Choroid plexus epithelial cell (primary cell): ENCODE results near the gene TMPRSS11D.
A peak's percentile ranks its signal among the peaks of the same experiment; 100 is the strongest.

Source experiments
- DNase-seq: peaks from one replicate; pipeline ENCODE4 v3.0.0-alpha.2; 2010; ENCODE audit warnings: low read depth
- H3K4me3 ChIP-seq: 2 replicates; pipeline ENCODE4 v1.5.1; 2011; ENCODE audit warnings: low read depth, mild to moderate bottlenecking, control low read depth, low read length, moderate library complexity
- CTCF ChIP-seq: conservative IDR thresholded peaks from 2 replicates; pipeline ENCODE4 v1.5.1; 2011; ENCODE audit warnings: low read depth, mild to moderate bottlenecking, control low read depth, inconsistent platforms, low read length, moderate library complexity

The TMPRSS11D gene

GRCh38 chr4:67785528-67785927, 98.3 kb downstream of the TMPRSS11D start:
- H3K4me3 ChIP-seq: no peak overlapping the region
- peak; percentile 4 for DNase-seq
- TF ChIP-seq CTCF: no peak

GRCh38 chr4:67779631-67780030, 104.2 kb downstream of the TMPRSS11D start:
- H3K4me3 ChIP-seq: no peak overlapping the region
- no peak for TF ChIP-seq CTCF
- no peak for DNase-seq

- TF ChIP-seq CTCF: no peak
These were observed 107.1 kb downstream of the TMPRSS11D start for GRCh38 chr4:67776746-67777145.

More at GRCh38 chr4:67776746-67777145, 107.1 kb downstream of the TMPRSS11D start:
- no peak for DNase-seq
- no peak overlapping the region for H3K4me3 ChIP-seq
